Smooth muscle cell (in vitro differentiated cells): ENCODE measurements around the gene IL12RB2. TPM values are rescaled to one million over a fixed set of nuclear protein-coding genes. Genes with fewer than 3 reads are reported as not detected.
A peak's percentile ranks its signal among the peaks of the same experiment; 100 is the strongest.

Experiments
- DNase-seq: peaks from one replicate; lab custom pipeline; 2025; ENCODE audit not compliant: unreplicated experiment; lab: John Stamatoyannopoulos, UW
- H2AFZ ChIP-seq: fragments of 200-600 bp; sonication (generic); 2 replicates; pipeline ENCODE4 v1.6.0; 2016; ENCODE audit warnings: antibody characterized with exemption, low read depth, mild to moderate bottlenecking
- H3F3A ChIP-seq: fragments of 200-600 bp; sonication (generic); 2 replicates; pipeline ENCODE4 v1.6.0; 2017; ENCODE audit warnings: antibody characterized with exemption, low read depth
- H3K27ac ChIP-seq: fragments of 200-600 bp; sonication (generic); 2 replicates; pipeline ENCODE4 v1.5.1; 2016; ENCODE audit warnings: low read depth, mild to moderate bottlenecking
- H3K27me3 ChIP-seq: fragments of 200-600 bp; sonication (generic); 2 replicates; pipeline ENCODE4 v1.6.1; 2016; ENCODE audit warnings: low read depth, mild to moderate bottlenecking
- H3K36me3 ChIP-seq: fragments of 200-600 bp; sonication (generic); 2 replicates; pipeline ENCODE4 v1.5.1; 2016; ENCODE audit warnings: low read depth
- H3K4me1 ChIP-seq: fragments of 200-600 bp; sonication (generic); 2 replicates; pipeline ENCODE4 v1.5.1; 2016; ENCODE audit warnings: low read depth
- H3K4me2 ChIP-seq: fragments of 200-600 bp; sonication (generic); 2 replicates; pipeline ENCODE4 v1.6.0; 2016; ENCODE audit warnings: mild to moderate bottlenecking
- H3K4me3 ChIP-seq: fragments of 200-600 bp; sonication (generic); 2 replicates; pipeline ENCODE4 v1.5.1; 2016; ENCODE audit warnings: mild to moderate bottlenecking
- H3K79me2 ChIP-seq: fragments of 200-600 bp; sonication (generic); 2 replicates; pipeline ENCODE4 v1.6.0; 2016; ENCODE audit warnings: low read depth, mild to moderate bottlenecking
- H3K9ac ChIP-seq: fragments of 200-600 bp; sonication (generic); 2 replicates; pipeline ENCODE4 v1.6.0; 2016; ENCODE audit warnings: low read depth
- H3K9me3 ChIP-seq: fragments of 200-600 bp; sonication (generic); replicated peaks from 2 replicates; pipeline ENCODE4 v1.5.1; 2016; ENCODE audit warnings: low read depth
- H4K20me1 ChIP-seq: fragments of 200-600 bp; sonication (generic); 2 replicates; pipeline ENCODE4 v1.6.0; 2016; ENCODE audit warnings: low read depth
- CTCF ChIP-seq: fragments of 200-600 bp; sonication (generic); IDR thresholded peaks from 2 replicates; pipeline ENCODE4 v1.5.1; 2017; ENCODE audit warnings: borderline replicate concordance, mild to moderate bottlenecking, antibody characterized with exemption; ENCODE audit not compliant: insufficient read depth, poor library complexity, severe bottlenecking
- WGBS: methylation state at CpG from one replicate; pipeline ENCODE4 v1.1.7; 2016; ENCODE audit warnings: low lambda C conversion rate; 5-methylcytosine and 5-hydroxymethylcytosine counted together
- polyA plus RNA-seq: library from polyadenylated mRNA; unstranded; fragments of >200 nt; fragmentation: Nextera tagmentation; extraction: Ambion mirVana; gene quantifications from 2 replicates; pipeline ENCODE4 v1.2.1, GENCODE V29; 2016
- total RNA-seq: library from RNA; depleted of rRNA; stranded (reverse); fragments of >200 nt; gene quantifications from 2 replicates; pipeline ENCODE4 v1.2.3, GENCODE V29; 2014

Gene IL12RB2
- total and polyA plus RNA-seq, 2 experiments from 2014 or later: not detected

- Histone ChIP-seq H4K20me1 (peaks cover 100% of the 10 kb centered on the region), H3K79me2 (peaks cover 83% of the 10 kb centered on the region), H3K4me2 (no peak overlapping the region), H3K4me1 (no peaks in the 10 kb centered on the region), H3K27me3 (no peaks in the 10 kb centered on the region), H2AFZ (no peak overlapping the region), H3K4me3 (no peak overlapping the region), H3K9me3 (no peaks in the 10 kb centered on the region), H3F3A (no peaks in the 10 kb centered on the region), H3K27ac (no peak overlapping the region), H3K9ac (no peak overlapping the region), H3K36me3 (peaks cover 53% of the 10 kb centered on the region)
- 95% methylated on average over 6 of the region's 6 CpGs for WGBS
- DNase-seq: no peak
- no peak for TF ChIP-seq CTCF
Measured at GRCh38 chr1:67418839-67419586, 111.3 kb downstream of the IL12RB2 start.

- no peaks in the 10 kb centered on the region for H3F3A ChIP-seq
- no peak for TF ChIP-seq CTCF
- H3K36me3 ChIP-seq: peaks cover 55% of the 10 kb centered on the region
- H3K4me1 ChIP-seq: no peaks in the 10 kb centered on the region
- DNase-seq: no peak
- H3K27me3 ChIP-seq: no peaks in the 10 kb centered on the region
- H3K9ac ChIP-seq: no peak overlapping the region
- H3K4me2 ChIP-seq: no peak overlapping the region
- no peaks in the 10 kb centered on the region for H3K9me3 ChIP-seq
- no peak overlapping the region for H2AFZ ChIP-seq
- peaks cover 94% of the 10 kb centered on the region for H3K79me2 ChIP-seq
- H3K4me3 ChIP-seq: no peak overlapping the region
- H3K27ac ChIP-seq: peak overlapping the region; percentile 3
- peaks cover 100% of the 10 kb centered on the region for H4K20me1 ChIP-seq
Measured at GRCh38 chr1:67420835-67421492, 113.3 kb downstream of the IL12RB2 start.

GRCh38 chr1:67427465-67427864, 119.8 kb downstream of the IL12RB2 start:
- peaks cover 73% of the 10 kb centered on the region for H3K79me2 ChIP-seq
- peak overlapping the region; percentile 90 for H3K9ac ChIP-seq
- H3K9me3 ChIP-seq: no peaks in the 10 kb centered on the region
- H4K20me1 ChIP-seq: peaks cover 74% of the 10 kb centered on the region
- no peaks in the 10 kb centered on the region for H3K27me3 ChIP-seq
- H2AFZ ChIP-seq: no peak overlapping the region
- H3K4me3 ChIP-seq: peak overlapping the region; percentile 96
- peaks cover 30% of the 10 kb centered on the region for H3K4me1 ChIP-seq
- no peak overlapping the region for H3K27ac ChIP-seq
- DNase-seq: no peak
- peaks cover 26% of the 10 kb centered on the region for H3K36me3 ChIP-seq
- WGBS: 28% methylated on average over 2 of the region's 2 CpGs
- peak overlapping the region; percentile 98 for H3K4me2 ChIP-seq
- H3F3A ChIP-seq: peaks cover 8% of the 10 kb centered on the region
- TF ChIP-seq CTCF: no peak
